ENCODE data around the gene PLCG2. TPM values are rescaled to one million over a fixed set of nuclear protein-coding genes. Genes with fewer than 3 reads are reported as not detected.

The PLCG2 gene
- total RNA-seq, 1 donor from 2014 or later: 12.4 TPM

DNA sequence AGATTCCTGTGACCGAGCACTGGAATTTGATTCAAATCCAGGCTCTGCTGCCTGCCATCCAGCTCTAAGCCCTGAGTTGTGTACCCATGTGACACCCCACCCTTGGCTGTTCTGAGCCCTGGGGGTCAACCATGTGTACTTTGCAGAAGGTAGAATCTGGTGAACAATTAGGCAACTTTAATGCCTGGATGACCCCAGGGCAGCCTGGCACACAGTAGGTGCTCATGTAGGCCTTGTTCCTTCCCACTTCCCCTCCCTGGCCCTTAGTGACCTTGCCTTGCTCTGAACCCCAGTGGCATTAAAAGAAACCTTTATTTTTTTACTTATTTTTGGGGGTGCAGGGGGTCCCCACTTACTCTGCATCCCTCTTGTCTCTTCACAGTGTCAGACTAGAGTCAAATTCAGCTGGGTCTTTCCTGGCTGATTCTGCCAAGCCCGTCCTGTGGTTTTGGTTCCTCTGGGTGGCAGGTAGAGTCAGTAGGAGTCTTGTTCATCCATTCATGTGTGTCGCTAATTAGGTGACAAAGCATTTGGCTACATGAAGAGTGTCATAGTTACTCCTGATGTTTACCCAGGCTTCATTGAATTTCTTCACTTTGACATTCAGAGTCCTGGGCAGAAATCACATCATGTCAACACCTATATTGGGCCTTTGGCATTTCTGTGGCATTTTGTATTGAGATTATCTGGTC, 89.1 kb downstream of the PLCG2 start:
- Mint-ChIP-seq H3K4me1 (ENCODE audit: unreplicated experiment) (peaks cover 13% of the 10 kb centered on the region), H3K27ac (no peak overlapping the region), H3K27me3 (peaks cover 3% of the 10 kb centered on the region), H3K4me3 (no peak overlapping the region), H3K36me3 (no peaks in the 10 kb centered on the region), H3K9me3 (no peaks in the 10 kb centered on the region)
- no peak for DNase-seq (ENCODE audit: extremely low spot score, unreplicated experiment)
- TF ChIP-seq, protein P1, sequence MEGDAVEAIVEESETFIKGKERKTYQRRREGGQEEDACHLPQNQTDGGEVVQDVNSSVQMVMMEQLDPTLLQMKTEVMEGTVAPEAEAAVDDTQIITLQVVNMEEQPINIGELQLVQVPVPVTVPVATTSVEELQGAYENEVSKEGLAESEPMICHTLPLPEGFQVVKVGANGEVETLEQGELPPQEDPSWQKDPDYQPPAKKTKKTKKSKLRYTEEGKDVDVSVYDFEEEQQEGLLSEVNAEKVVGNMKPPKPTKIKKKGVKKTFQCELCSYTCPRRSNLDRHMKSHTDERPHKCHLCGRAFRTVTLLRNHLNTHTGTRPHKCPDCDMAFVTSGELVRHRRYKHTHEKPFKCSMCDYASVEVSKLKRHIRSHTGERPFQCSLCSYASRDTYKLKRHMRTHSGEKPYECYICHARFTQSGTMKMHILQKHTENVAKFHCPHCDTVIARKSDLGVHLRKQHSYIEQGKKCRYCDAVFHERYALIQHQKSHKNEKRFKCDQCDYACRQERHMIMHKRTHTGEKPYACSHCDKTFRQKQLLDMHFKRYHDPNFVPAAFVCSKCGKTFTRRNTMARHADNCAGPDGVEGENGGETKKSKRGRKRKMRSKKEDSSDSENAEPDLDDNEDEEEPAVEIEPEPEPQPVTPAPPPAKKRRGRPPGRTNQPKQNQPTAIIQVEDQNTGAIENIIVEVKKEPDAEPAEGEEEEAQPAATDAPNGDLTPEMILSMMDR (conservative IDR thresholded peaks at IDR 0.05): no peak

DNA sequence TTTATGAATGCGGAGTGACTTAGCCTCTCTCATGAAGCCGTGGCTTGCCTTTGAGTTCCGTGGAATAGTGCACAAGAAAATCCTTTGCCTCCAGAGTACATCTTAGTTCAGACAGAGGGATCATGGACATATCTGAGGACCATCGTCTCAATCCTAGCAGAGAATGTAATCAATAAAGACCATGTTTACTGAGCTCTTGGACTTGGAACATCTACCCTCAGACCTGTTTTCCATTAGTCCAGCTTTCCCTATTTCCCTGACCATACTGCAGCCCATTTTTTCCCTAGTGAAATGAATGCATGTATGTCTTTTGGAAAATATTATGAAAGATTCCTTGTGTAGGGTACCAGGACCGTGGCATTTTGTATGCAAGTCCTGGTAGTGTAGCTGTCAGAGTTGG, 90.2 kb downstream of the PLCG2 start:
- TF ChIP-seq, protein P1 (conservative IDR thresholded peaks at IDR 0.05): no peak
- H3K4me1 Mint-ChIP-seq (ENCODE audit: unreplicated experiment): peaks cover 8% of the 10 kb centered on the region
- H3K27me3 Mint-ChIP-seq: peaks cover 3% of the 10 kb centered on the region
- DNase-seq (ENCODE audit: extremely low spot score, unreplicated experiment): no peak
- H3K36me3 Mint-ChIP-seq: no peaks in the 10 kb centered on the region
- no peak overlapping the region for H3K27ac Mint-ChIP-seq
- no peak overlapping the region for H3K4me3 Mint-ChIP-seq
- no peaks in the 10 kb centered on the region for H3K9me3 Mint-ChIP-seq

DNA sequence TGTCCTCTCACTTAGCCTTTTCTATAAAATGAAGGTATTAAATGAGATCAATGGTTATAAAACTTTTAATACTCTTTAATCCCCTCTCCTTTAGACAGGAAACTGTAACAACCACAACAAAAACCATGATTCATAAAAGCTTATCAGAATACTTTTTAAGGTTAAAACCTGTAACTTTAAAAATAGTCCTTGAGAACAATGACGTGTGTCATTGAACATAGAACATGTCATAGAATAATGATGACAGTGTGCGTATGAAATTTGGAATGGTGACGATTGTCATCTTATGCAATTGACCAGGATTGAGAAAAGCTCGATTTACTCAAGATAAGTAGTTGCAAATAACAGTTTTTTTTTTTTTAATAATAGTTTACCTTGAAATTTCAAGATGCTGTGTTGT, 94.1 kb downstream of the PLCG2 start:
- H3K4me1 Mint-ChIP-seq (ENCODE audit: unreplicated experiment): no peaks in the 10 kb centered on the region
- no peaks in the 10 kb centered on the region for H3K27me3 Mint-ChIP-seq
- DNase-seq (ENCODE audit: extremely low spot score, unreplicated experiment): no peak
- no peak overlapping the region for H3K4me3 Mint-ChIP-seq
- H3K36me3 Mint-ChIP-seq: no peaks in the 10 kb centered on the region
- no peak overlapping the region for H3K27ac Mint-ChIP-seq
- TF ChIP-seq, protein P1 (conservative IDR thresholded peaks at IDR 0.05): no peak
- no peaks in the 10 kb centered on the region for H3K9me3 Mint-ChIP-seq

DNA sequence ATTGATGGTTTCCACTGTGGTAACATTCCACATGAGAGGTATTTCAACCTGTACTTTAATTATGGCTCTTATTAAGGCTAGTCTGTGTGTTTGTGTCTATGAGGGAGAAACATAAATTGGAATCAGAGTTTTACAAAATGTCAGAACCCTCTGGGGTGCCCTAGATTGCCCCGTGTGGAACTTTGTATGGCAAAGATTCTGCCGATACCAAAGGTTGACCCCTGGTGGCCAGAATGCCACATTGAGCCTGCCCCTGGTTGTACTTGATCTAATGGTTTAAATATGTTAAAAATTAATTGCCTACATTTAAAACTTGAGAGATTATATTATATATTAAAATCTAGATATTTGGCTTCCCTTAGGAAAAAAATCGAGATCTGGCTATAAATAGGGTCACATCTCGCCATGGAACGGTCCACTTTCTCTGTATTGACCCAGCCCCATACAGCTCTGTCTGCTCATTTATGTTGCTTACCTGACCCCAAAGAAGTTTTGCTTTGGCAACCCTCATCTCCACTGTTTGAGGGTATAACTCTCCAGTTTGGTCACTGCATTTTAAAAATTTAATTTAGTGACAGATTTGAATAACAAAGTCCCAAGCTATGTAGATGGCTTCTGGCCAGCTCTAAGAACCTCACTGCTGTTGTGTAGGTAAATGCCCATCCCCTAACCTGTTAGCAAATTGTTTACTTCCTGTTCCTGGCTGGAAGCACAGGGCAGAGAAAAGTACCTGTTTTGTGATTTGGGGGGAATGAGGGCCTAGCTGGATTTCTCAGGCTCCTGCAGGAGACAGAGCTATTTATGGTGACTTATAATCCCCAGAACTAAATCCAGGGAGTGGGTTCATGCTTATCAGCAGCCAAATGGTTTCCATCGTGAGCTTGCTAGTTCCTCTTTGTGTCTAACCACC, 95.0 kb downstream of the PLCG2 start:
- Mint-ChIP-seq H3K27me3 (no peaks in the 10 kb centered on the region), H3K36me3 (no peaks in the 10 kb centered on the region), H3K27ac (no peak overlapping the region), H3K4me1 (ENCODE audit: unreplicated experiment) (no peaks in the 10 kb centered on the region), H3K4me3 (no peak overlapping the region), H3K9me3 (no peaks in the 10 kb centered on the region)
- TF ChIP-seq, protein P1 (conservative IDR thresholded peaks at IDR 0.05): peak; percentile 91
- no peak for DNase-seq (ENCODE audit: extremely low spot score, unreplicated experiment)

DNA sequence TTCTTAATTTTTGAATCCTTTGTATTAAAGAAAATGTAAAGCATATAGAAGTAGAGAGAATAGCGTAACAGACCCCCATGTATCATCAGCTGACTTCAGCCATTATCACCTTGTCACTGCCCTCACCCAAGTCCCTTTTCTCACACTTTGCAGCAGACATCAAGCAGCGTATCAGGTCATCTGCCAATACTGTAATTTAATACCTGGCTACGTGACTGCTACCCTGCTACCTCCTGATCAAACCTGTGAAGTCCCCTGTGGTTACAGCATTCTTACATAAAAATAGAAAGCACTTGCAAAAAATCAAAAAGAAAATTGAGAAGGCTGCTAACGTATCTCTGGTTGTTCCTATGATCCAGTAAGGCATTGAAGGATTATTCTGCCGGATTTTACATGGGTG, 96.4 kb downstream of the PLCG2 start:
- no peaks in the 10 kb centered on the region for H3K4me1 Mint-ChIP-seq (ENCODE audit: unreplicated experiment)
- no peak for DNase-seq (ENCODE audit: extremely low spot score, unreplicated experiment)
- no peaks in the 10 kb centered on the region for H3K9me3 Mint-ChIP-seq
- H3K27ac Mint-ChIP-seq: no peak overlapping the region
- H3K4me3 Mint-ChIP-seq: no peak overlapping the region
- TF ChIP-seq, protein P1 (conservative IDR thresholded peaks at IDR 0.05): no peak
- no peaks in the 10 kb centered on the region for H3K36me3 Mint-ChIP-seq
- no peaks in the 10 kb centered on the region for H3K27me3 Mint-ChIP-seq
